OCI-LY1 (cell line): ENCODE measurements around the gene CNTNAP2.
A peak's percentile ranks its signal among the peaks of the same experiment; 100 is the strongest.

Source experiments
- H2AFZ ChIP-seq: fragments of 200-600 bp; sonication (generic), shearing (Covaris generic); 2 replicates; pipeline ENCODE4 v1.6.0; 2014; ENCODE audit warnings: antibody characterized with exemption, mild to moderate bottlenecking, low read length
- H3F3A ChIP-seq: fragments of 200-600 bp; sonication (generic), shearing (Covaris generic); 2 replicates; pipeline ENCODE4 v1.6.0; 2014; ENCODE audit warnings: mild to moderate bottlenecking, antibody characterized with exemption, low read length, moderate library complexity; ENCODE audit not compliant: insufficient read depth
- H3K27ac ChIP-seq: fragments of 200-600 bp; sonication (generic); 2 replicates; pipeline ENCODE4 v1.5.1; 2014; ENCODE audit warnings: low read length, mixed run types, mild to moderate bottlenecking, low read depth; ENCODE audit not compliant: poor library complexity, severe bottlenecking
- H3K27me3 ChIP-seq: fragments of 200-600 bp; sonication (generic); 2 replicates; pipeline ENCODE4 v1.6.0; 2014; ENCODE audit warnings: antibody characterized with exemption, mild to moderate bottlenecking, low read length, moderate library complexity; ENCODE audit not compliant: insufficient read depth
- H3K36me3 ChIP-seq: fragments of 200-600 bp; sonication (generic); 2 replicates; pipeline ENCODE4 v1.6.1; 2014; ENCODE audit warnings: mild to moderate bottlenecking, antibody characterized with exemption, low read length, moderate library complexity, mixed read lengths; ENCODE audit not compliant: insufficient read depth
- H3K4me1 ChIP-seq: fragments of 200-600 bp; sonication (generic); 2 replicates; pipeline ENCODE4 v1.5.1; 2014; ENCODE audit warnings: mild to moderate bottlenecking, low read length, moderate library complexity; ENCODE audit not compliant: insufficient read depth, severe bottlenecking
- H3K4me2 ChIP-seq: fragments of 200-600 bp; sonication (generic), shearing (Covaris generic); 2 replicates; pipeline ENCODE4 v1.6.1; 2014; ENCODE audit warnings: low read length
- H3K4me3 ChIP-seq: fragments of 200-600 bp; sonication (generic); 2 replicates; pipeline ENCODE4 v1.5.1; 2014; ENCODE audit warnings: low read length, low read depth, mild to moderate bottlenecking, mixed read lengths; ENCODE audit not compliant: poor library complexity, severe bottlenecking
- H3K79me2 ChIP-seq: fragments of 200-600 bp; shearing (Covaris generic); 2 replicates; pipeline ENCODE4 v1.6.1; 2016; ENCODE audit warnings: mixed run types, low read length, mixed read lengths; ENCODE audit not compliant: insufficient read depth
- H3K9ac ChIP-seq: fragments of 200-600 bp; sonication (generic), shearing (Covaris generic); 2 replicates; pipeline ENCODE4 v1.6.1; 2014; ENCODE audit warnings: mild to moderate bottlenecking, low read length, mixed read lengths
- H3K9me2 ChIP-seq: fragments of 200-600 bp; sonication (generic), shearing (Covaris generic); 2 replicates; pipeline ENCODE4 v1.6.1; 2014; ENCODE audit warnings: low read depth, mild to moderate bottlenecking, low read length, mixed read lengths
- H3K9me3 ChIP-seq: fragments of 200-600 bp; shearing (Covaris generic); 2 replicates; pipeline ENCODE4 v1.6.1; 2014; ENCODE audit warnings: low read length, mixed read lengths
- H4K20me1 ChIP-seq: fragments of 200-600 bp; sonication (generic), shearing (Covaris generic); 2 replicates; pipeline ENCODE4 v1.6.0; 2016; ENCODE audit warnings: mild to moderate bottlenecking, low read length; ENCODE audit not compliant: insufficient read depth
- CTCF ChIP-seq: fragments of 200-600 bp; sonication (generic), shearing (Covaris generic); IDR thresholded peaks from 2 replicates; pipeline ENCODE4 v1.5.1; 2017; ENCODE audit warnings: mild to moderate bottlenecking, antibody characterized with exemption, low read length, moderate library complexity, mixed read lengths
- EZH2 ChIP-seq: fragments of 200-600 bp; sonication (generic), shearing (Covaris generic); IDR thresholded peaks from 2 replicates; pipeline ENCODE4 v1.8.0; 2017; ENCODE audit warnings: borderline replicate concordance, mixed run types, mild to moderate bottlenecking, antibody characterized with exemption, low read length, moderate library complexity, mixed read lengths

CNTNAP2 gene

GRCh38 chr7:146544748-146545147 is 428.1 kb downstream of the CNTNAP2 start:
- no peak overlapping the region for H3K9ac ChIP-seq
- peaks cover 15% of the 10 kb centered on the region for H3K9me3 ChIP-seq
- no peak for TF ChIP-seq EZH2
- TF ChIP-seq CTCF = no peak
- no peaks in the 10 kb centered on the region for H3F3A ChIP-seq
- no peaks in the 10 kb centered on the region for H3K79me2 ChIP-seq
- no peaks in the 10 kb centered on the region for H3K9me2 ChIP-seq
- H3K27ac ChIP-seq = peak overlapping the region; percentile 39
- no peak overlapping the region for H3K4me2 ChIP-seq
- no peaks in the 10 kb centered on the region for H3K27me3 ChIP-seq
- H3K4me3 ChIP-seq = no peak overlapping the region
- H2AFZ ChIP-seq = no peak overlapping the region
- no peaks in the 10 kb centered on the region for H4K20me1 ChIP-seq
- peaks cover 22% of the 10 kb centered on the region for H3K36me3 ChIP-seq
- peaks cover 44% of the 10 kb centered on the region for H3K4me1 ChIP-seq

DNA sequence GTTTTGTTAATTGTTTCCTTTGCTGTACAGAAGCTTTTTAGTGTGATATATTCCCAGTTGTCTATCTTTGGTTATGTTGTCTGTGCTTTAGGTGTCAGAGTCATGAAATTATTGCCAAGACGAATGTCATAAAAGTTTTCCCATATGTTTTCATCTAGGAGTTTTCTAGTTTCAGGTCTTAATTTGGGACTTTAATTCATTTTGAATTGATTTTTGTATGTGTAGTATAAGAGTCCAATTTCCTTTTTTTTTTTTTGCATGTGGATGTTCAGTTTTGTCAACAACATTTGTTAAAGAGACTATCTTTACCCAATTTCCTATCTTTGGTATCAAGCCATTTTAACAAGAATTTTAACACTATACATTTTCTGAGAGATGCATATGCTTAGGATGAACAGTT is 432.2 kb downstream of the CNTNAP2 start:
- H3K27ac ChIP-seq = no peak overlapping the region
- no peak overlapping the region for H3K4me3 ChIP-seq
- no peak for TF ChIP-seq EZH2
- no peak for TF ChIP-seq CTCF
- H3K4me2 ChIP-seq = no peak overlapping the region
- peaks cover 17% of the 10 kb centered on the region for H3K9me3 ChIP-seq
- H3K36me3 ChIP-seq = peaks cover 4% of the 10 kb centered on the region; the same call in 1 of the 2 replicates
- H3K9ac ChIP-seq = no peak overlapping the region
- H2AFZ ChIP-seq = peak overlapping the region; percentile 53; the same call in 1 of the 2 replicates
- no peaks in the 10 kb centered on the region for H4K20me1 ChIP-seq
- H3K79me2 ChIP-seq = no peaks in the 10 kb centered on the region
- no peaks in the 10 kb centered on the region for H3F3A ChIP-seq
- H3K4me1 ChIP-seq = peaks cover 18% of the 10 kb centered on the region
- no peaks in the 10 kb centered on the region for H3K9me2 ChIP-seq
- no peaks in the 10 kb centered on the region for H3K27me3 ChIP-seq

- TF ChIP-seq CTCF (no peak), EZH2 (no peak)
- Histone ChIP-seq H3F3A (no peaks in the 10 kb centered on the region; the same call in 1 of the 2 replicates), H4K20me1 (no peaks in the 10 kb centered on the region), H3K9ac (peak overlapping the region; percentile 23; the same call in 1 of the 2 replicates), H3K27ac (peak overlapping the region; percentile 79), H3K4me3 (no peak overlapping the region), H3K36me3 (no peaks in the 10 kb centered on the region; the same call in 1 of the 2 replicates), H3K9me3 (peaks cover 6% of the 10 kb centered on the region; the same call in 1 of the 2 replicates), H3K9me2 (no peaks in the 10 kb centered on the region), H3K4me1 (peaks cover 57% of the 10 kb centered on the region), H3K79me2 (no peaks in the 10 kb centered on the region), H3K4me2 (peak overlapping the region; percentile 9; the same call in 1 of the 2 replicates), H3K27me3 (no peaks in the 10 kb centered on the region), H2AFZ (peak overlapping the region; percentile 11; the same call in 1 of the 2 replicates)
Observed at GRCh38 chr7:146554556-146554955, 438.0 kb downstream of the CNTNAP2 start.
